Measurements from ENCODE around the gene GANAB. TPM values are rescaled to one million over a fixed set of nuclear protein-coding genes. Genes with fewer than 3 reads are reported as not detected.

Gene GANAB
- total RNA-seq: 223 and 259 TPM in 2 replicates

DNA sequence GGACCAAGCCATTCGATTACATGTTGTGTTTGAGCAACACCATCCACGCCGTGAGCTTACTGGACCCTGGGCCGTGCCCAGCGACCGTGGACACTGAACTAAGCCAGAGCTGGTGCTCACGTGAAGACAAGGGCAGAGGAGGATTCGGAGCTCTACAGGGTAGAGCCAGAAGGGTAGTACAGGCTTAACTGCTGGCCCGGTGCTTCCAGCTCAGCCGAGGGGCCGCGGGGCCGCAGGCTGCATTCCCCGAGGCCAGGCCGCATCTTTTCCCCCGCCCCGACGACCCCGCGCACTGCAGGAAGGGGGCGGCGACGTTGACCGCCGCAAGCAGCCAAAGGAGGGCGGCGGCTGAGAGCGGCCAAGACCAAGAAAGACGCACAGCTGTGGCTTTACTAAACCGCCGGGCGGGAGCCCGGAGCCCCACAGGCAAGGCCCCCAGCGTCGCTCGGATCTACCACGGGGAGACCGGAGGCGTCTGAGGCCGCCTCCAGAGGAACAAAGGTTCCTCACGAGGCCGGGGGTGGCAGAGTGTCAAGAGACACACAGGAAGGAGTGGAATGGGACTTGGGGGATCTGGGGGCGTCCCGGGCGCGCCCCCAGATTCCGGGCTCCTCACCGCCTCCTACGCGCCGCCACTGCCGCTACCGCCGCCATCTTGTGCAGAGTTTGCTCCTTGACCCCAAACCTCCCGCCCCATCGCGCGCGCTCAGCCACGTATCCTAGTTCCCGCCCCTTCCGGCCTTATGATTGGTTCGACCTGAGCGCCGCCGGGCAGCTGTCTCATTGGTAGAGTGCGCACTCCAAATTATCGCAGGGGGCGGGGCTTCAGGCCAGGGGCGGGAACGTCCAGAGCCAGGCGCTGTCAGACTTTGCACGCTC is at the start of gene GANAB:
Gene GANAB (minus strand): TSS at position 668 of the 879 bp plus-strand sequence. CDS start 14 bp downstream, at position 654.

DNA sequence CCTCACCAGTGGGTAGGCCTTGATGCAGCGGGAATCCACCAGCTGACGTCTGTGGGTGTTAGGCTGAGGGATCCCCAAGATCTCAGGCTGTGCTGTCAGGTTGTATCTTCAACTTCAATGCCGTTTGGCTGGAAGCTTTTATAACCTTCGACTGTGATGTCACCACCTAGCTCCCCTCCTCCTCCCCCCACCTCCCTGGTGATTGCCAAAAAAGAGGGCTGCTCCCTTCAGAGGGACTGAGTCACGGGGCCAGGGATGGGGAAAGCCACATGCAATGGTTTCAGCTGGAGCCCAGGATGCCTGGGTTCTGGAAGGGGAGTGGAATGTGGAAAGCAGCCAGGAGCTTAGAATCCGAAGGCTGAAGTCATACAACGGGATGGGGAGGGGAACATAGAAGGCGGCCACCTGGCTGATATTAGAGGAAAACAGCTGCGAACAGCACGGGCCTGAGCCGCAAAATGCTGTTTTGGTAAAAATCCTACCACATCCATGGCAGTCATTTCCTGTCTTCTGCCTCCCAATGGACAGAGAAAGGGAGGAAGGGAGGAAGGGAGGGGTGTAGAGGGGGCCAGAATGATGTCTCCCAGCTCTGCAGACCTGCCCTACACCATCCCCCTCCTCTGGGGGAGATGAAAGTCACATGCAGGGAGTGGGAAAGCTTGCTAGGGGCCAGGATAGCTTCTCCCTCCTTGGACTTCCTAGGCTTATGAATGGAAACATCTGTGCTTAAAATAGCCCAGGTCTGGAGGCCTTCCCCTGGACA is 43.2 kb upstream of the GANAB start, which contains the start of gene LRRN4CL:
Gene LRRN4CL (minus strand): TSS at position 110 of the 763 bp plus-strand sequence. CDS start 1,022 bp downstream, outside the sequence.

DNA sequence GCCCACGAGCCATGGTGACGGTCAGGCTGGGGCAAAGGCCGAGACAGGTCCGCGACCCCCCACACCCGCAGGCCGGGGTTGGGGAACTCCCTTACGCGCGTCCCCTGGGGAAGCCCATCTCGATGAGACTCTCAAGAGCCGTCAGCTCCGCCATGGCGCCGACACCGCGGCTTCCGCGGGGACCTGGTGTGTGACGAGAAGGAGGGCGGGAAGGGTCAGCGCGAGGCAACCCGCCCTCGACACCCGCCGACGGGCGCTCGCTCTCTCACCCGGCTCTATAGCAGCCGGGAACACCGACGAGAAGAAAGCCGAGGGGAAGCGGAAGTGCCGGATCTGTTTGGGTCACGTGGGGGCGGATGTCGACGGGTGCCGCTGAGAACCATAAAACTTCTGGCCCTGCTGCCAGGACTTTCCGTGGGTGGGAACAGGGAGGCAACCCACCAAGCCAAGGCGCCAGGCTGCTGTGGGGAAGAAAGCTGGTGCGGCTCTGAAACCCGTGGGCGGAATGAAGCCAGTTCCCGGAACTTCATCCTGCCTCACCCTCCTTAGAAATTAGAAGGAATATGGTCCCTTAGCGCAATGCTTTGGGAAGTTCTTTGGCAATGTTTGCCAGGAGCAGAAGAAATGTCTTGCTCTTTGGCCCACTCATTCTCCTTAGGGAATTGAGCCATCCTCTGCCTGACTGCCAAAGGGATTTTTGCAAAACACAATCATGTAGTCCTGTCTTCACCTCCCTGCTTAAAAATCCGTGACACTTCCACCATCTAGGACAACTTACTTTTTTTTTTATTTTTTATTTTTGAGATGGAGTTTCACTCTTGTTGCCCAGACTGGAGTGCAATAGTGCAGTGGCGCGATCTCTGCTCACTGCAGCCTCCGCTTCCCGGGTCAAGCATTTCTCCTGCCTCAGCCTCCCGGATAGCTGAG is 32.6 kb upstream of the GANAB start, which contains the start of gene UBXN1:
Gene UBXN1 (minus strand): TSS at position 304 of the 927 bp plus-strand sequence. CDS start 150 bp downstream, at position 154.

DNA sequence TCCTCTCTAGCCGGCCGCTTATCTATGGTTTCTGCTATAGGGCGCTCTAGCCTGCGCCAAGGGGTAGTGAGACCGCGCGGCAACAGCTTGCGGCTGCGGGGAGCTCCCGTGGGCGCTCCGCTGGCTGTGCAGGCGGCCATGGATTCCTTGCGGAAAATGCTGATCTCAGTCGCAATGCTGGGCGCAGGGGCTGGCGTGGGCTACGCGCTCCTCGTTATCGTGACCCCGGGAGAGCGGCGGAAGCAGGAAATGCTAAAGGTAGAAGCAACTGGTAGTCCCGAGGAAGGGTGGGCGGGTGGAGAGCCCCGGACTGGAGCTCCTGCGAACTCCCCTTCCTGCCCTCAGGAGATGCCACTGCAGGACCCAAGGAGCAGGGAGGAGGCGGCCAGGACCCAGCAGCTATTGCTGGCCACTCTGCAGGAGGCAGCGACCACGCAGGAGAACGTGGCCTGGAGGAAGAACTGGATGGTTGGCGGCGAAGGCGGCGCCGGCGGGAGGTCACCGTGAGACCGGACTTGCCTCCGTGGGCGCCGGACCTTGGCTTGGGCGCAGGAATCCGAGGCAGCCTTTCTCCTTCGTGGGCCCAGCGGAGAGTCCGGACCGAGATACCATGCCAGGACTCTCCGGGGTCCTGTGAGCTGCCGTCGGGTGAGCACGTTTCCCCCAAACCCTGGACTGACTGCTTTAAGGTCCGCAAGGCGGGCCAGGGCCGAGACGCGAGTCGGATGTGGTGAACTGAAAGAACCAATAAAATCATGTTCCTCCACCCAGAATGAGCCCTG is 25.4 kb upstream of the GANAB start, which contains the start of the genes LBHD1 and UQCC3:
Gene LBHD1 (minus strand): TSS at position 660 of the 782 bp plus-strand sequence. CDS start 2,236 bp downstream, outside the sequence.
Gene UQCC3 (plus strand): TSS at position 66 of the 782 bp plus-strand sequence. CDS start 73 bp downstream, at position 139.

DNA sequence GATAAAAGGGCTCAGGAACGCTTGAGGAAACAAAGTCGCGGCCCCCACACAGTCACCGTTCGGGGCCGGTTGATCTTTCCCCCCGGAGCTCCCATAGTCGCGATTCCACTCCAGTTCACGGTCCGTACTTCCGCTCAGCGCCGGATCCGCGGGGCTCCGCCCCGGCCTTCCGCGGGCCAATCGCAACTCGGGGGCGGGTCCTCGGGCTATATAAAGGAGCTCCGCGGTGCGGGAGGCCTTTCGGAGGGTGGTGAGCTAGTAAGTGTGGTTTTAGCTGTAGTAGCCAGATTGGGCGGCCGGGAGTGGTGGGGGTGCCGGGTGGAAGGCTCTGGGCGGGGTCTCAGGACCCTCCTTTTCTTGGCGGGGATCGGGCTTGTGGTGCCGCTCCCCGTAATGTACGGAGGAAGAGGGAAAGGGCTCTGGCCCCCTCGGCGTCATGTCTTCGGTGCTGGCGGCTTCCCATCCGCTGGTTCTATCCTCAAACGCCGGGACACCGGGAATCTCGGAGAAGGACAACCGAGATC is 18.7 kb upstream of the GANAB start, which contains the start of the genes C11orf98 and CSKMT:
Gene C11orf98 (minus strand): TSS at position 136 of the 524 bp plus-strand sequence. CDS start 41 bp downstream, at position 95.
Gene CSKMT (plus strand): TSS at position 238 of the 524 bp plus-strand sequence. CDS start 568 bp downstream, outside the sequence.

DNA sequence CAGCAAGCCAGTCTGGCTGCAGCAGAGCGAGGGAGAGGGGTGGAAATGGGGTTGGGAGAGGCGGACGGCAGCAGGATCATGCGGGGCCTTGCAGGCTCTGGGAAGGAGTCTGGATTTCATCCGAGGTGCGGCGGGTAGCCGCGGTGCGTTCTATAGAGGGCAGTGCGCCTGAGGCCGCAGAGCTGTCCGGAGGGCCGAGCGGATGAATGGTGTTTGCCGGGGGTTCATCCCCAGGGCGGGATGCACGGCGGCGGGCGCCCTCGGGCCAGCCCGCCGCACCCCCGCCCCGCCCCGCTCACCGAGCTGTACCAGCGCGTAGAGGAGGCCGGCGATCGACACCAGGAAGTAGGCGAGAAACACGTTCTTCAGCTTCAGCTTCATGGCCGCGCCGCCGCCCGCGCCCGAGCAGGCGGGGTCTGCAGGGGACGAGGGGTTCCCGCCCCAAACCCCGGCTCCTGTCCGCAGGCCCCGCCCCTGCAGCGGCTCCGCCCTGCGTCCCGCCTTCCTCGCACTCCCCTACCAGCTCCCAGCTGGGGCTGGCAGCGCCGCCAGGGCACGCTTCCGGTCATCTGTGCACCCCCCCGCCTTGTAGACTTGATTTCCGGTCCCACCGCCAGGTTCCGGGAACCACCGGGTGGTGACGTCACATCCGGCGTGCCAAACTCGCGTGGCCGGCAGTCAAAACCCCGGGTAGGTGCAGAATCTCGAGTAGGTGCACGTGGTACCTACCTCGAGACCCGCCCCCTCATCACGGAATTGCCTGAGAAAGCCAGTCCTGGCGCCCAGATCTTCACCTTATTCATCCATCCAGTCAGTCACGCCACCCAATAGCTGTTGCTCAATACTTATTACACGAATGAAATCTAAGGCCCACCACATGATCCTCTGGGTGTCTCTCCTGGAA is 24.6 kb downstream of the GANAB start, which contains the start of gene B3GAT3:
Gene B3GAT3 (minus strand): TSS at position 420 of the 904 bp plus-strand sequence. CDS start 39 bp downstream, at position 381.

DNA sequence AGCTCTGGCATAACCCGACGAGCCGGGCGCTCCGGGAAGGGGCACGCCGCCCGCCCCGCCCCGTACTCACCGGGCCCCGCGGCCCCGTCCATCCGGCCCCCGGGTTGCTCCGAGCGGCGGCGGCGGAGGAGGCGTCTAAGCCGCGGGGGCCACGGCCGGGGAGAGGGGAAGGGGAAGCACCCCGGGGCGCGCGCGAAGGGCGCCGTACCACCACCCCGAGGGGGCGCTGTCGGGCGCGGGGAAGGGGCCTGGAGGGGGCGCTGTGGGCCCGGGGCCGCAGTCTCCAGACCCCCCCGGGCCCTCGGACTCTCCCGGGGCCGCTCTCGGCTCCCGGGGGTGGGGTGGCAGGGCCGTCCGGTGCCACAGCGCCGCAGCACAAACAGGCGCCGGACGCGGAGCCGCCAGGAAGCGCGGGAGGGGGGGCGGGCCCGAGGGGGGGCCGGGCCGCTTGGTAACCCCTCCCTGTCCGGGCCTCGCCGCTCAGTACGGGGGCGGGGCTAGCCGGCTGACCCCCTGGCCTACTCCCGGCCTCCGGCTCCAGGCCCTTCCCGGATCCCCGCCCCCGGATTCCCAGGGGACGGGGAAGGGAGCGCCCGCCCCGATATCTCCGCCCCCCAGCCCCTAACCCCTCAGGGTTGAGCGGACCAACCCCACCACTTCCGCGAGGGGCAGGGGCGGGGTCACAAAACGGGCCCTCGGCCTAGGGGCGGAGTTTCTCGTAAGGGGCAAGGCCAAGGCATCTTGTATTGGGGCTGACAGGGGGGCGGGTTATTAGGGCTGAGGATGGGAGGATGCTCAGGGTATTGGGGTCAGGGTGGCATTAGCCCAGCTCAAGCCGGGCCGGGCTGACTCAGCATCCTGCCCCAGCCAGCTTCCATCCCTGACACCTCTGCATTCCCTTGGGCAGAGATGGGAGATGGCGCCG is 33.8 kb downstream of the GANAB start, which contains the start of the genes EML3 and ROM1:
Gene EML3 (minus strand): TSS at position 410 of the 925 bp plus-strand sequence. CDS start 318 bp downstream, at position 92.
Gene ROM1 (plus strand): TSS at position 892 of the 925 bp plus-strand sequence. CDS start 25 bp downstream, at position 917.

DNA sequence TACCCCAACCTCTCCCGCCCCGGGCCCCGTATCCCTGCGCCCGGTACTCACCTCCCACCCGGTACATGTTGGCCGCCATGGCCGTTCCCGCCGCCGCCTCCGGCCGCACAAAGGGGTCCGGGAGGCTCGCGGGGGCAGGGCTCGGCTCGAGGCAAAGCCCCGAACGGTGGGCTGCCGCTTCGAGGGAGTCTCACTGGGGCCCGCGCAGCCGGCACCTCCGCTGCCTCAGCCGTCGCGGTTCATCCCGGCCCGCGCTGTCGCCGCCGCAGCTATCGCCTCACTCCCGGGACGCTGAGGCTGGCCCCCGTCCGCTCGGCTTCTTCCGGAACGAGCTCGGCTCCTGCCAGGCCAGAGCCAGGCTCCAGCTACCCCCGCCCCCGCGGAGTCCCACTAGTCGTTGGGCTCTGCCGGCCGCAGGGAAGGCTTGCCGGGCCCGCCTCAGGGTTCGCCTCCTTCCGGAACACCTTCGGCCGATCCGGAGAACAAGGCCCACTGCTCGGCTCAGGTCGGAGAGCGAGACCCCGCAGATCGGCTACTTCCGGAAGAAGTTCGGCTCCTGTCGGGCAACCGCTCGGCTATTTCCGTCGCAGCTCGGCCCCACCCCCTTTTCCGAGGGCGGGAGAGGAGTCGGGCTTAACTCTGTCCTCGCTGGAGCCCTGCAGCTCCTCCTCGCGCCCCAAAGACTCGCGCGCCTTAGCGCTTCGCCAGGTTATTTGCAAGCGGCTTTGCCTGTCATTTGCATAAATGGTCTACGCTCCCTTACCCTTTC is 44.9 kb downstream of the GANAB start, which contains the start of gene MTA2:
Gene MTA2 (minus strand): TSS at position 494 of the 769 bp plus-strand sequence. CDS start 415 bp downstream, at position 79.

DNA sequence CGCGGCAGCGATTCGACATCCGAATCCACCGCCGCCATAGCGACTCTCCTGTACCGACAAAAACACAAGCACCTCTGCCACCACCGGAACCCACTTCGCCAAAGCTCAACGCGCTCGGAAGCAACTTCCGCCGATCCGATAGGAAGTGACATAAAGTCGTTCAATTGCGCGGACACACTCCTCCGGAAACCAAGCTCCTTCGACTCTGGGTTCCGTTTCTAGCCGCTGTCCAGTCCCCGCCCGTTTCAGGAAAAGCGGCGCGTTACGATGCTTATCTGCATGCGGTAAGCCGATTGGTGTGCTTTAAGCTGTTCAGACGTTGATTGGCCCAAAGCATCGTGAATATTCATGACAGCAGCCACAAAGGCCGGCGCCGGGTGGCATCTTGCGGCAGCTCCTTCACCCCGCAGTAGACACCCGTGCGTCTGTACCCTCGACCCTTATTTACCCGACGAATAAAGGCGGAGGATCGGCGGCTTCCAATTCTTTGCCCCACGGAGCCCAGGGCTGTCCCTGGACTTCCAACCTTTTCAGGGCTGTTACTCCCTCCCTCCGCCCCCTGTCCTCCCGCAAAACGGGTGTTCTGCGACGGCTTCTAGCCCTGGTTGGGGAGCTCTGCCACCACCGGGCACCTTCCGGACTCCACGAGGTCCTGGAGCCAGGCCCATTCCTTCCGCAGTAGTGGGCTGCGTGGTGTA is 54.8 kb downstream of the GANAB start, which contains the start of gene TUT1:
Gene TUT1 (minus strand): TSS at position 76 of the 698 bp plus-strand sequence. CDS start 38 bp downstream, at position 38.

Small RNA genes within 50 kb of the gene (small RNA-seq; reads per million reads assigned to genes)
- not detected for gene AP001458.1
- not detected for gene SNORA57

Other genes starting within 250 kb of the GANAB start
- not detected in 2 replicates for gene SCGB1A1, start 227.6 kb downstream of the GANAB start, total RNA-seq
- gene AHNAK, start 99.8 kb downstream of the GANAB start, total RNA-seq: 544 and 655 TPM in 2 replicates
- gene EEF1G, start 72.7 kb downstream of the GANAB start, total RNA-seq: 1,284 and 1,362 TPM in 2 replicates
- gene TUT1, start 55.1 kb downstream of the GANAB start, total RNA-seq: 11.8 and 12.7 TPM in 2 replicates
- gene MTA2, start 44.7 kb downstream of the GANAB start, total RNA-seq: 250 and 281 TPM in 2 replicates
- 35.7 and 60.8 TPM in 2 replicates for gene EML3, start 33.8 kb downstream of the GANAB start, total RNA-seq
- 5.2 and 5.3 TPM in 2 replicates for gene ROM1, start 33.4 kb downstream of the GANAB start, total RNA-seq
- 19.9 and 23.5 TPM in 2 replicates for gene B3GAT3, start 24.6 kb downstream of the GANAB start, total RNA-seq
- 35.1 and 41.2 TPM in 2 replicates for gene INTS5, start 6.7 kb upstream of the GANAB start, total RNA-seq
- 35.9 and 43.4 TPM in 2 replicates for gene C11orf98, start 18.6 kb upstream of the GANAB start, total RNA-seq
- gene CSKMT, start 18.7 kb upstream of the GANAB start, total RNA-seq: 9.5 and 9.7 TPM in 2 replicates
- gene UQCC3, start 25.1 kb upstream of the GANAB start, total RNA-seq: 5.9 and 6.1 TPM in 2 replicates
- gene LBHD1, start 25.7 kb upstream of the GANAB start, total RNA-seq: 4.2 TPM in 2 replicates
- gene UBXN1, start 32.5 kb upstream of the GANAB start, total RNA-seq: 88.7 and 147 TPM in 2 replicates
- gene LRRN4CL, start 42.9 kb upstream of the GANAB start, total RNA-seq: 0.19 and 0.33 TPM in 2 replicates
- 28.7 and 30.2 TPM in 2 replicates for gene BSCL2, start 60.8 kb upstream of the GANAB start, total RNA-seq
- gene GNG3, start 61.1 kb upstream of the GANAB start, total RNA-seq: not detected in 2 replicates
- 10.5 and 15.0 TPM in 2 replicates for gene HNRNPUL2, start 80.8 kb upstream of the GANAB start, total RNA-seq
- 31.0 and 45.9 TPM in 2 replicates for gene TTC9C, start 81.9 kb upstream of the GANAB start, total RNA-seq
- gene ZBTB3, start 107.5 kb upstream of the GANAB start, total RNA-seq: 15.4 and 16.0 TPM in 2 replicates
- gene POLR2G, start 115.0 kb upstream of the GANAB start, total RNA-seq: 43.1 and 50.6 TPM in 2 replicates
- gene TAF6L, start 124.8 kb upstream of the GANAB start, total RNA-seq: 19.9 and 20.9 TPM in 2 replicates
- 29.1 and 36.3 TPM in 2 replicates for gene TMEM179B, start 140.8 kb upstream of the GANAB start, total RNA-seq
- 12.6 and 14.0 TPM in 2 replicates for gene TMEM223, start 145.4 kb upstream of the GANAB start, total RNA-seq
- 37.2 and 41.6 TPM in 2 replicates for gene NXF1, start 158.8 kb upstream of the GANAB start, total RNA-seq
- gene STX5, start 185.4 kb upstream of the GANAB start, total RNA-seq: 33.0 and 43.1 TPM in 2 replicates
- gene TEX54, start 186.2 kb upstream of the GANAB start, total RNA-seq: 0.98 TPM in 1 of 2 replicates, not detected in the other
- 44.4 and 47.0 TPM in 2 replicates for gene WDR74, start 193.0 kb upstream of the GANAB start, total RNA-seq
- 109 and 145 TPM in 2 replicates for gene SLC3A2, start 234.3 kb upstream of the GANAB start, total RNA-seq